ENCODE results near the gene HSDL1. TPM values are rescaled to one million over a fixed set of nuclear protein-coding genes. Genes with fewer than 3 reads are reported as not detected.

The HSDL1 gene
- polyA plus RNA-seq, 1 donor from 2014 or later: 217 TPM

GRCh38 chr16:84150926-84151325, 5.9 kb upstream of the HSDL1 start:
- Histone ChIP-seq H4K20me1 (ENCODE audit: insufficient read depth) (no peaks in the 10 kb centered on the region), H2AFZ (ENCODE audit: low read depth, low read length) (no peak overlapping the region), H3K9me3 (ENCODE audit: low read length) (no peaks in the 10 kb centered on the region), H3K79me2 (replicated peaks; ENCODE audit: insufficient read depth, low read length) (no peaks in the 10 kb centered on the region), H3K27ac (ENCODE audit: low read length) (no peak overlapping the region), H3K4me2 (ENCODE audit: low read length) (no peak overlapping the region), H3F3A (ENCODE audit: insufficient read depth, low read length, poor library complexity, severe bottlenecking) (no peaks in the 10 kb centered on the region), H3K9ac (ENCODE audit: low read length) (no peak overlapping the region), H3K36me3 (ENCODE audit: insufficient read depth, low read length) (no peaks in the 10 kb centered on the region), H3K9me2 (ENCODE audit: insufficient read depth, low read length) (no peaks in the 10 kb centered on the region), H3K27me3 (ENCODE audit: insufficient read depth, low read depth, low read length) (no peaks in the 10 kb centered on the region), H3K4me3 (ENCODE audit: low read length) (no peak overlapping the region)
- TF ChIP-seq CTCF (IDR thresholded peaks at IDR 0.05; ENCODE audit: poor library complexity, severe bottlenecking): no peak
- no peak for TF ChIP-seq POLR2AphosphoS5 (IDR thresholded peaks at IDR 0.05)
- TF ChIP-seq EP300 (conservative IDR thresholded peaks at IDR 0.05; ENCODE audit: poor library complexity, severe bottlenecking): no peak
- no peak for TF ChIP-seq TAF1 (IDR thresholded peaks at IDR 0.05; ENCODE audit: low read depth)
- no peak for TF ChIP-seq REST (IDR thresholded peaks at IDR 0.05; ENCODE audit: borderline replicate concordance)
- no peak for TF ChIP-seq EZH2 (IDR thresholded peaks at IDR 0.05; ENCODE audit: borderline replicate concordance, insufficient read depth, low read length, poor library complexity, severe bottlenecking)
- TF ChIP-seq MXI1 (conservative IDR thresholded peaks at IDR 0.05; ENCODE audit: poor library complexity, severe bottlenecking): no peak
- TF ChIP-seq SMC3 (conservative IDR thresholded peaks at IDR 0.05; ENCODE audit: poor library complexity): no peak
- TF ChIP-seq RAD21 (conservative IDR thresholded peaks at IDR 0.05): no peak

GRCh38 chr16:84144209-84144858, 643 bp downstream of the HSDL1 start:
- Histone ChIP-seq H3K27me3 (ENCODE audit: insufficient read depth, low read depth, low read length) (no peaks in the 10 kb centered on the region), H3K9me2 (ENCODE audit: insufficient read depth, low read length) (no peaks in the 10 kb centered on the region), H3K79me2 (replicated peaks; ENCODE audit: insufficient read depth, low read length) (peaks cover 37% of the 10 kb centered on the region), H3K4me2 (ENCODE audit: low read length) (peak overlapping the region; percentile 88), H3K9ac (ENCODE audit: low read length) (peak overlapping the region; percentile 95), H3F3A (ENCODE audit: insufficient read depth, low read length, poor library complexity, severe bottlenecking) (no peaks in the 10 kb centered on the region), H3K9me3 (ENCODE audit: low read length) (no peaks in the 10 kb centered on the region), H3K4me3 (ENCODE audit: low read length) (peak overlapping the region; percentile 97), H3K27ac (ENCODE audit: low read length) (peak overlapping the region; percentile 94), H4K20me1 (ENCODE audit: insufficient read depth) (no peaks in the 10 kb centered on the region), H3K36me3 (ENCODE audit: insufficient read depth, low read length) (peaks cover 5% of the 10 kb centered on the region), H2AFZ (ENCODE audit: low read depth, low read length) (peak overlapping the region; percentile 60)
- TF ChIP-seq SMC3 (conservative IDR thresholded peaks at IDR 0.05; ENCODE audit: poor library complexity) (peak; percentile 57), EP300 (conservative IDR thresholded peaks at IDR 0.05; ENCODE audit: poor library complexity, severe bottlenecking) (no peak), REST (IDR thresholded peaks at IDR 0.05; ENCODE audit: borderline replicate concordance) (peak; percentile 48), POLR2AphosphoS5 (IDR thresholded peaks at IDR 0.05) (peak; percentile 55), CTCF (IDR thresholded peaks at IDR 0.05; ENCODE audit: poor library complexity, severe bottlenecking) (peak; percentile 68), MXI1 (conservative IDR thresholded peaks at IDR 0.05; ENCODE audit: poor library complexity, severe bottlenecking) (peak; percentile 50), RAD21 (conservative IDR thresholded peaks at IDR 0.05) (peak; percentile 42), EZH2 (IDR thresholded peaks at IDR 0.05; ENCODE audit: borderline replicate concordance, insufficient read depth, low read length, poor library complexity, severe bottlenecking) (no peak), TAF1 (IDR thresholded peaks at IDR 0.05; ENCODE audit: low read depth) (peak; percentile 49)
